RWPE1 (cell line): ENCODE results near the gene CORO2B.

Source experiments
- CTCF ChIA-PET: fragments of 350-600 bp; sonication (Branson Sonifier 250); formaldehyde crosslinking; extraction: SDS; loops from one replicate; lab custom pipeline; 2021; lab: Yijun Ruan, JAX
- POLR2A ChIA-PET: fragments of 400-600 bp; formaldehyde crosslinking; extraction: SDS; loops from one replicate; lab custom pipeline; 2020; ENCODE audit warnings: antibody characterized with exemption; ENCODE audit not compliant: low non-redundant PET; lab: Yijun Ruan, JAX
- DNase-seq: peaks from one replicate; pipeline ENCODE4 v3.0.0; 2012; ENCODE audit warnings: low spot score
- H3K27ac ChIP-seq: fragments of 450-650 bp; 2 replicates; pipeline ENCODE4 v1.5.1; 2017
- CTCF ChIP-seq: fragments of 450-650 bp; conservative IDR thresholded peaks from 2 replicates; pipeline ENCODE4 v1.5.1; 2017; ENCODE audit warnings: low read depth, mild to moderate bottlenecking

Gene CORO2B

GRCh38 chr15:68711406-68711805 lies 132.6 kb downstream of the CORO2B start:
- TF ChIP-seq CTCF, result no peak
- POLR2A ChIA-PET, result no interaction called here
- CTCF ChIA-PET, result interaction anchor here (1.4 kb wide), 1 partner anchor 161 kb away, joined by 3 read pairs; no protein-coding TSS in a partner anchor
- no peak for DNase-seq
- no peak overlapping the region for H3K27ac ChIP-seq

GRCh38 chr15:68712886-68713285 lies 134.1 kb downstream of the CORO2B start:
- TF ChIP-seq CTCF, result no peak
- H3K27ac ChIP-seq, result no peak overlapping the region
- POLR2A ChIA-PET, result no interaction called here
- no peak for DNase-seq
- CTCF ChIA-PET, result interaction anchor here (0.6 to 1.4 kb wide), 4 partner anchors 118 to 212 kb away, joined by 3 to 5 read pairs (median 4); no protein-coding TSS in a partner anchor

GRCh38 chr15:68713874-68714273 lies 135.1 kb downstream of the CORO2B start:
- no peak overlapping the region for H3K27ac ChIP-seq
- ChIA-PET POLR2A (no interaction called here), CTCF (no interaction called here)
- DNase-seq, result no peak
- TF ChIP-seq CTCF, result no peak

- ChIA-PET POLR2A (interaction anchor here (0.8 kb wide), 1 partner anchor 9 kb away, joined by 3 read pairs; no protein-coding TSS in a partner anchor), CTCF (interaction anchor here (0.6 kb wide), 1 partner anchor 41 kb away, joined by 3 read pairs; no protein-coding TSS in a partner anchor)
- no peak for TF ChIP-seq CTCF
- no peak for DNase-seq
- no peak overlapping the region for H3K27ac ChIP-seq
Measured at GRCh38 chr15:68715111-68715510, 136.3 kb downstream of the CORO2B start.

GRCh38 chr15:68717951-68718350 lies 139.2 kb downstream of the CORO2B start:
- no peak for DNase-seq
- TF ChIP-seq CTCF, result no peak
- CTCF ChIA-PET, result no interaction called here
- H3K27ac ChIP-seq, result no peak overlapping the region
- POLR2A ChIA-PET, result no interaction called here

- H3K27ac ChIP-seq, result no peak overlapping the region
- DNase-seq, result no peak
- POLR2A ChIA-PET, result no interaction called here
- TF ChIP-seq CTCF, result no peak
- CTCF ChIA-PET, result interaction anchor here (0.5 kb wide), 1 partner anchor 155 kb away, joined by 3 read pairs; no protein-coding TSS in a partner anchor
Measured at GRCh38 chr15:68718468-68718867, 139.7 kb downstream of the CORO2B start.
